H9 (cell line): ENCODE measurements around the gene LOXL1. TPM values are rescaled to one million over a fixed set of nuclear protein-coding genes. Genes with fewer than 3 reads are reported as not detected.

Source experiments
- DNase-seq: peaks from one replicate; pipeline ENCODE4 v3.0.0-alpha.2; 2017
- H2AFZ ChIP-seq: one replicate; pipeline ENCODE4 v1.6.1; 2013; ENCODE audit warnings: mild to moderate bottlenecking, low read length, control low read depth, moderate library complexity
- H2AK5ac ChIP-seq: 2 replicates; pipeline ENCODE4 v1.6.1; 2013; ENCODE audit warnings: low read length, control low read depth, mixed read lengths; ENCODE audit not compliant: insufficient read length
- H2BK120ac ChIP-seq: one replicate; pipeline ENCODE4 v1.6.1; 2013; ENCODE audit warnings: low read depth, mild to moderate bottlenecking, low read length, control low read depth, inconsistent platforms; ENCODE audit not compliant: poor library complexity, severe bottlenecking
- H2BK12ac ChIP-seq: 2 replicates; pipeline ENCODE4 v1.6.1; 2013; ENCODE audit warnings: low read length, control low read depth, mixed read lengths, low read depth; ENCODE audit not compliant: insufficient read length
- H2BK15ac ChIP-seq: 2 replicates; pipeline ENCODE4 v1.6.1; 2013; ENCODE audit warnings: low read depth, low read length, control low read depth
- H2BK20ac ChIP-seq: one replicate; pipeline ENCODE4 v1.6.1; 2013; ENCODE audit warnings: low read depth, mild to moderate bottlenecking, low read length, control low read depth, inconsistent platforms; ENCODE audit not compliant: poor library complexity, severe bottlenecking
- H2BK5ac ChIP-seq: 2 replicates; pipeline ENCODE4 v1.6.1; 2013; ENCODE audit warnings: low read length, control low read depth, mixed read lengths; ENCODE audit not compliant: insufficient read length
- H3K14ac ChIP-seq: 2 replicates; pipeline ENCODE4 v1.6.1; 2013; ENCODE audit warnings: low read length, control low read depth; ENCODE audit not compliant: insufficient read depth
- H3K18ac ChIP-seq: 2 replicates; pipeline ENCODE4 v1.6.1; 2013; ENCODE audit warnings: low read depth, mild to moderate bottlenecking, mixed read lengths, low read length, control low read depth; ENCODE audit not compliant: insufficient read length
- H3K23ac ChIP-seq: 2 replicates; pipeline ENCODE4 v1.6.1; 2013; ENCODE audit warnings: low read length, control low read depth, mixed read lengths, low read depth; ENCODE audit not compliant: insufficient read length
- H3K23me2 ChIP-seq: 2 replicates; pipeline ENCODE4 v1.6.1; 2013; ENCODE audit warnings: low read depth, mild to moderate bottlenecking, mixed read lengths, low read length, control low read depth; ENCODE audit not compliant: insufficient read length, poor library complexity, severe bottlenecking
- H3K27ac ChIP-seq: 2 replicates; pipeline ENCODE4 v1.5.1; 2013; ENCODE audit warnings: low read length, control low read depth, mixed read lengths, low read depth; ENCODE audit not compliant: insufficient read length
- H3K27me3 ChIP-seq: 2 replicates; pipeline ENCODE4 v1.6.1; 2013; ENCODE audit warnings: low read length, control low read depth, inconsistent platforms; ENCODE audit not compliant: insufficient read depth
- H3K4ac ChIP-seq: 2 replicates; pipeline ENCODE4 v1.6.1; 2013; ENCODE audit warnings: low read depth, mild to moderate bottlenecking, control low read depth, inconsistent platforms, low read length, moderate library complexity
- H3K4me1 ChIP-seq: 2 replicates; pipeline ENCODE4 v1.6.1; 2013; ENCODE audit warnings: low read length, control low read depth, inconsistent platforms; ENCODE audit not compliant: insufficient read depth
- H3K4me2 ChIP-seq: 2 replicates; pipeline ENCODE4 v1.6.1; 2013; ENCODE audit warnings: low read length, control low read depth, mixed read lengths; ENCODE audit not compliant: insufficient read length, insufficient read depth
- H3K56ac ChIP-seq: 2 replicates; pipeline ENCODE4 v1.6.1; 2013; ENCODE audit warnings: low read depth, mild to moderate bottlenecking, mixed read lengths, low read length, control low read depth; ENCODE audit not compliant: insufficient read length
- H3K79me1 ChIP-seq: 2 replicates; pipeline ENCODE4 v1.6.1; 2013; ENCODE audit warnings: low read depth, mild to moderate bottlenecking, moderate library complexity, low read length, control low read depth, inconsistent platforms; ENCODE audit not compliant: insufficient read depth, poor library complexity, severe bottlenecking
- H3K79me2 ChIP-seq: 2 replicates; pipeline ENCODE4 v1.6.1; 2013; ENCODE audit warnings: low read length, control low read depth, inconsistent platforms; ENCODE audit not compliant: insufficient read depth
- H3K9ac ChIP-seq: 2 replicates; pipeline ENCODE4 v1.6.1; 2013; ENCODE audit warnings: low read length, control low read depth, mixed read lengths; ENCODE audit not compliant: insufficient read length; ENCODE audit errors: extremely low read depth
- H3K9me3 ChIP-seq: one replicate; pipeline ENCODE4 v1.6.1; 2013; ENCODE audit warnings: low read depth, low read length, inconsistent platforms; ENCODE audit not compliant: control insufficient read depth
- H3T11ph ChIP-seq: one replicate; pipeline ENCODE4 v1.6.1; 2013; ENCODE audit warnings: mild to moderate bottlenecking, low read length, control low read depth, inconsistent platforms
- H4K20me1 ChIP-seq: one replicate; pipeline ENCODE4 v1.6.1; 2013; ENCODE audit not compliant: control insufficient read depth, insufficient read length, insufficient read depth
- H4K5ac ChIP-seq: 2 replicates; pipeline ENCODE4 v1.6.1; 2013; ENCODE audit warnings: low read depth, mild to moderate bottlenecking, mixed read lengths, low read length, control low read depth; ENCODE audit not compliant: insufficient read length
- H4K8ac ChIP-seq: replicated peaks from 2 replicates; pipeline ENCODE4 v1.6.1; 2013; ENCODE audit warnings: low read length, control low read depth, mixed read lengths, low read depth; ENCODE audit not compliant: insufficient read length
- H4K91ac ChIP-seq: 2 replicates; pipeline ENCODE4 v1.6.1; 2013; ENCODE audit warnings: low read depth, mild to moderate bottlenecking, moderate library complexity, mixed read lengths, low read length, control low read depth; ENCODE audit not compliant: insufficient read length
- H3K27ac Mint-ChIP-seq, 3 experiments: 2 replicates in 2 of 3; 3 replicates in 1 of 3; pipeline ENCODE4 v1.8.0; 2020 to 2021; ENCODE audit warnings: mixed read lengths in 3 of 3, mild to moderate bottlenecking in 1 of 3, moderate library complexity in 1 of 3
- H3K27me3 Mint-ChIP-seq: 2 replicates; pipeline ENCODE4 v1.8.0; 2021; ENCODE audit warnings: low read depth, mild to moderate bottlenecking, moderate library complexity, mixed read lengths
- H3K36me3 Mint-ChIP-seq, 3 experiments: 2 replicates in 2 of 3; 3 replicates in 1 of 3; pipeline ENCODE4 v1.8.0; 2020 to 2021; ENCODE audit warnings: low read depth in 3 of 3, mixed read lengths in 3 of 3; ENCODE audit not compliant: insufficient read depth in 1 of 3
- H3K4me1 Mint-ChIP-seq, 2 experiments: 2 replicates each; pipeline ENCODE4 v1.8.0; 2020; ENCODE audit warnings: mixed read lengths in 2 of 2
- H3K4me3 Mint-ChIP-seq, 2 experiments: 2 replicates in 1 of 2; 3 replicates in 1 of 2; pipeline ENCODE4 v1.8.0; 2020 to 2021; ENCODE audit warnings: mild to moderate bottlenecking in 2 of 2, mixed read lengths in 2 of 2, moderate library complexity in 1 of 2
- H3K9me3 Mint-ChIP-seq, 2 experiments: 2 replicates in 1 of 2; 3 replicates in 1 of 2; pipeline ENCODE4 v1.8.0; 2020; ENCODE audit warnings: mild to moderate bottlenecking in 2 of 2, mixed read lengths in 2 of 2, moderate library complexity in 1 of 2
- WGBS: extraction: QIAGEN DNeasy Blood & Tissue Kit; methylation state at CpG from one replicate; pipeline ENCODE4 v1.1.7; 2013; ENCODE audit warnings: missing lambda C conversion rate, low lambda C conversion rate, mixed read lengths; ENCODE audit not compliant: insufficient read length; ENCODE audit errors: extremely low coverage; 5-methylcytosine and 5-hydroxymethylcytosine counted together
- total RNA-seq: library from RNA; stranded (reverse); gene quantifications from 2 replicates; pipeline ENCODE4 v1.2.1, GENCODE V29; 2021
- TF ChIP-seq, protein P1 (sequence below): fragments of 200-600 bp; sonication (generic); conservative IDR thresholded peaks from 3 replicates; pipeline ENCODE4 v1.8.0; 2021; ENCODE audit warnings: antibody characterized with exemption, mild to moderate bottlenecking

The LOXL1 gene
- total RNA-seq, 1 experiment from 2014 or later: 9.1 TPM

DNA sequence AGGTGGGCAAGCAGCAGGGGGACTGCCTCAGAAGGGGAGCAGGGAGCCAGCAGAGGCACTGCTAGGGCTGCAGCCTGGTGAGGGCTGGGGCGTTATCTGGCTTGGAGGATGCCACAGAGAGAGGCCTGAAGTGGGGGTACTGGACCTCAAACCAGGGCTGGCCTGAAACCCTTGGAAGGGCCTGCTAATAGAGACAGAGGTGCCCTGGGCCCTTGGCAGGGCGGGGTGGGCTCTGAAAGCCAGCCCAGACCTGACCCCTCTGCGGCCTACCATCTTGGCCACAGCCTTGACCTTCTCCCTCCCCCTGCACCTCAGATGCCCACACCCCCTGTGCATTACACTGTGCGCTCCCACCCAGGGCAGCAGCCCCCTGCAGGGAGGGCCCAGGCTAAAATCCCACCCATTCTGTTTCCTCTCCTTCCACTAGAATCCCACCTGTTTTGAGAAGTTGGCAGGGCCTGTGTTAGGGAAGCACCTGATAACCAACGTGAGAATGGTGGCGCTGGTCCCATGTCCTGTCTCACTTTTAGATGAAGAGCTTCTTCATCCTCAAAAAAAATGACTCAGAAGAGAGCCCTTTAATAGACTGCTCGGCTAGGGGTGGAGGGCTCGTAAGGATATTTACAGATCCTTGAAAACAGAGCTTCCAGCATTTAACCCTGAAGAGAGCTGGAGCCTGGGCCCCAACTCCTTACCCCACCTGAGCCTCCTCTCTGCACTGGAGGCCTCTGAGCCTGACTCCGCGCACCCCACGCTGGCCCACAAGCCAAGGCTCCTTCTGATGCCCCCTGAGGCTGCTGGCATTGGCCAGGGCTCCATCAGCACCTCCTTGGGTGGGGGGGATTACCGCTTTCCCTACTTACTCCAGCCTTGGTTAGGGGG, 29.8 kb downstream of the LOXL1 start:
- no peak overlapping the region for H2BK5ac ChIP-seq
- H2BK20ac ChIP-seq: no peak overlapping the region
- no peaks in the 10 kb centered on the region for H3K23me2 ChIP-seq
- Mint-ChIP-seq H3K36me3 (no peaks in the 10 kb centered on the region), H3K4me3 (no peak overlapping the region), H3K27ac (no peak overlapping the region), H3K27me3 (peaks cover 11% of the 10 kb centered on the region), H3K4me1 (peaks cover 6 to 23% of the 10 kb centered on the region in 2 experiments), H3K9me3 (no peaks in the 10 kb centered on the region)
- H3K18ac ChIP-seq: no peak overlapping the region
- H3K9me3 ChIP-seq: no peaks in the 10 kb centered on the region
- no peak overlapping the region for H3K4ac ChIP-seq
- no peak overlapping the region for H3K14ac ChIP-seq
- H3K79me1 ChIP-seq: no peaks in the 10 kb centered on the region
- TF ChIP-seq, protein P1, sequence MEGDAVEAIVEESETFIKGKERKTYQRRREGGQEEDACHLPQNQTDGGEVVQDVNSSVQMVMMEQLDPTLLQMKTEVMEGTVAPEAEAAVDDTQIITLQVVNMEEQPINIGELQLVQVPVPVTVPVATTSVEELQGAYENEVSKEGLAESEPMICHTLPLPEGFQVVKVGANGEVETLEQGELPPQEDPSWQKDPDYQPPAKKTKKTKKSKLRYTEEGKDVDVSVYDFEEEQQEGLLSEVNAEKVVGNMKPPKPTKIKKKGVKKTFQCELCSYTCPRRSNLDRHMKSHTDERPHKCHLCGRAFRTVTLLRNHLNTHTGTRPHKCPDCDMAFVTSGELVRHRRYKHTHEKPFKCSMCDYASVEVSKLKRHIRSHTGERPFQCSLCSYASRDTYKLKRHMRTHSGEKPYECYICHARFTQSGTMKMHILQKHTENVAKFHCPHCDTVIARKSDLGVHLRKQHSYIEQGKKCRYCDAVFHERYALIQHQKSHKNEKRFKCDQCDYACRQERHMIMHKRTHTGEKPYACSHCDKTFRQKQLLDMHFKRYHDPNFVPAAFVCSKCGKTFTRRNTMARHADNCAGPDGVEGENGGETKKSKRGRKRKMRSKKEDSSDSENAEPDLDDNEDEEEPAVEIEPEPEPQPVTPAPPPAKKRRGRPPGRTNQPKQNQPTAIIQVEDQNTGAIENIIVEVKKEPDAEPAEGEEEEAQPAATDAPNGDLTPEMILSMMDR: no peak
- no peak overlapping the region for H2AK5ac ChIP-seq
- no peak overlapping the region for H4K8ac ChIP-seq
- H4K5ac ChIP-seq: no peak overlapping the region
- no peak overlapping the region for H3K27ac ChIP-seq
- H3T11ph ChIP-seq: no peak overlapping the region
- no peaks in the 10 kb centered on the region for H4K20me1 ChIP-seq
- no peak overlapping the region for H4K91ac ChIP-seq
- no peak overlapping the region for H2AFZ ChIP-seq
- H3K56ac ChIP-seq: no peak overlapping the region
- H2BK12ac ChIP-seq: no peak overlapping the region
- H3K9ac ChIP-seq: no peak overlapping the region
- no peak overlapping the region for H2BK120ac ChIP-seq
- H3K79me2 ChIP-seq: no peaks in the 10 kb centered on the region
- H3K4me1 ChIP-seq: no peaks in the 10 kb centered on the region
- no CpG with 5 or more reads among the region's 12 CpGs for WGBS
- no peaks in the 10 kb centered on the region for H3K27me3 ChIP-seq
- H3K23ac ChIP-seq: no peak overlapping the region
- no peak overlapping the region for H3K4me2 ChIP-seq
- no peak overlapping the region for H2BK15ac ChIP-seq
- no peak for DNase-seq
